ENCODE results near the gene MMS22L.

MMS22L gene

DNA sequence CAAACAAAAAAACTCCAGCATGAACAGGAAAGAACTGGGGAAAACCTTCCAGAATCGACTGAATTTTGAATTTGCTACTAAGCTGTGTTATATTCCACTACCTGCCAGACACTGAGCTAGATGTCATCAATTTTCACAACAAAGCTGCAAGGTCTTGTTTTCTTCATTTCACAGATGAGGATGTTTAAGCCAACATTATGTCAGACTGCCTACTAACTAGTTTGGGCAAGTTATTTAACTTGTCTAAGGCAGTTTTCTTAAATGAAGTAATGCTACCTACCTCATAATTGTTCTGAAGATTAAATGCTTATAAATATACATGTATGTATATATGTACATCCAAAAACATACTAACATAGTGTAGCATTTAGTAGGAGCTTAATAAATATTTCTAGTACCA lies 144.4 kb downstream of the MMS22L start:
- DNase-seq (ENCODE audit: low spot score) = no peak

DNA sequence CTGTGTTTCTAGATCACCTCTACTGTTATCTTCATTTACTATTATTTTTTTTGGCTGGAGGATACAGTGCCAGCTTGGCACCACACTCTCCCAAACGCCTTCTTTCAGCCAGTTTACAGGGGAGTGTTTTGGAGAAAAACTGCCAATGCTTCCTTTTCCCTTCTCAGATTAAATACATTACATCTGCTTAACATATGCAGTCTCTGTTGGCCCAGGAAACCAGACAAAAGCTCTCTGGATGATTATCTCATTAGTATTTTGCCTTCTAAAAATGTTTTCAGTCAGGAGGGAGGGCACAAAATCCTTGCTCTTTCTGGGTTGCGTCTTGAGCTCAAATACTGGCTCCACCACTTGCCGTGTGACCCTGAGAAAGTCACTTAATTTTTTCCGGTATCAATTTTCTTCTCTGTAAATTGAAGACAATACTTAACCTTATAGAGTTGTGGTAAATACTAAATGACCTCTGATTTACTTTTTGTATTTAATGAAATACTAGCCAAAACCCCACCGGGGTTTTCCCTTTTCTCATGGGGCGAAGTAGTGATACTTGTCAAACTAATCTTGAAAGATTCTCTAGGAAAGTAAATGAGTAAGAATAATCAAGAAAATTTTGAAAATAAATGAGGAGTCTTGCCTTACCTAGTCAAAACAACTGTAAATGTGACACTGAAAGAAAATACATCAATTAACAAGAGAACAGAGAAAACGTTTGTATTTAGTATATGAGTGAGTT lies 146.2 kb downstream of the MMS22L start:
- no peak for DNase-seq (ENCODE audit: low spot score)

GRCh38 chr6:97133067-97133466 lies 149.9 kb downstream of the MMS22L start:
- no peak for DNase-seq (ENCODE audit: low spot score)

GRCh38 chr6:97129106-97129505 lies 153.9 kb downstream of the MMS22L start:
- no peak for DNase-seq (ENCODE audit: low spot score)

- no peak for DNase-seq (ENCODE audit: low spot score)
Observed at GRCh38 chr6:97128507-97128906, 154.5 kb downstream of the MMS22L start.

- DNase-seq (ENCODE audit: low spot score) = no peak
Observed at GRCh38 chr6:97123652-97124051, 159.4 kb downstream of the MMS22L start.

GRCh38 chr6:97123112-97123511 lies 159.9 kb downstream of the MMS22L start:
- no peak for DNase-seq (ENCODE audit: low spot score)

DNA sequence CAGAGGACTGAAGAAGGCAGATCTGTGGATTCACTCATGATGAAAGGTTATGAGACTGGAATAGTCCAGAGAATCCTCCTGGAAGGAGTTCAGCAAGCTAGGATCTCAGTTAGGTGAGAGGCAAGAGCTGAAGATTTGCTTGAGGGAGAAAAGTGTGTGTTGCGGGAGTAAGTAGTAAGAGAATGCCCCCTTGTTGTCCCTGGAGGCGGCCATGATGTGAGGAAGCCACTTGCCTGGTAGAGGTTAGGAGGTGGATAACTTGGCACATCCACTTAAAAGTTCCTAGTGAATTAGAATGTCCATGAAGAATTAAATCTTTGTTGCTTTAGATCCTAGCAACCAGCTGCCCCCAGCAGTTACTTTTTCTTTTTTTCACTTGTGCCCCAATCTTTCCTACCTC lies 162.5 kb downstream of the MMS22L start:
- no peak for DNase-seq (ENCODE audit: low spot score)

DNA sequence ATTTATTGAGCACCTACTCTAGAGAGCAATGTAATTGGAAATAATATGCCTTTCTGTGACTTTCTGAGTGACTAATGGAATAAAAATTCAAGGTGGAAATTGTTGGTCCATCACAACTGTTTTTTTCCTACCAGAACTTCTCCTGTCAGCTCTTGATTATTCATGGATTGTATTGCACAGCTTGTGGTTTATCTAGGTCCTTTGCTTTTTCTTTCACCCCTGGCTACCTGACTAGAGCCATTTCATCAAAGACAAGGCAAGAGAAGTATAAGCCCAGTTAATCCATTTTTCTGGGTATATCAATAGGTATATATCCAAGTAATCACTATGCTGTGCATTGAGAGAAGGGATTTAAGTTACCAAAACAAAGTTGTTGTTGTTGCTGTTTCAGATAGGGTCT lies 168.4 kb downstream of the MMS22L start:
- no peak for DNase-seq (ENCODE audit: low spot score)

- no peak for DNase-seq (ENCODE audit: low spot score)
Observed at GRCh38 chr6:97113170-97113569, 169.8 kb downstream of the MMS22L start.

DNA sequence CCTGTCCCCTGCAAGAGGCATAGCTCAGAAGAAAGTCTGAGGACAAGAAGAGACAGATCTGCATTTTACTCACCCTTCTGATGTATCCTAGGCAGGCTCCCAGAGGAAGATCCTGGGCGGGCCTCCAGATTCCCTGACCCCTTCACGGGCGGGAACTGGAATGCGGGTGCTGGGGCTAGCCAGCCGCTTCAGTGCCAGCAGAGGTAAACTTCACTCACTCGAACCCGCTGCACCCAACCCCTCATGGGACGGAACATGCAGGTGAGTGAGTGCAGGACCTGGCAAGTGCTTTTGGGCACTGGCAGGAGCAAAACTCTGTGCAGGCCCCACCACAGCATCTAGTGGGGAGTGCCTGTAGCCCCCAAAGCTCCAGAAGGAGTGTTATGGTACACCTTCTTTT lies 171.8 kb downstream of the MMS22L start:
- DNase-seq (ENCODE audit: low spot score) = no peak

GRCh38 chr6:97110626-97111025 lies 172.4 kb downstream of the MMS22L start:
- no peak for DNase-seq (ENCODE audit: low spot score)

GRCh38 chr6:97110149-97110548 lies 172.9 kb downstream of the MMS22L start:
- DNase-seq (ENCODE audit: low spot score) = no peak

GRCh38 chr6:97109444-97109843 lies 173.6 kb downstream of the MMS22L start:
- DNase-seq (ENCODE audit: low spot score) = no peak

DNA sequence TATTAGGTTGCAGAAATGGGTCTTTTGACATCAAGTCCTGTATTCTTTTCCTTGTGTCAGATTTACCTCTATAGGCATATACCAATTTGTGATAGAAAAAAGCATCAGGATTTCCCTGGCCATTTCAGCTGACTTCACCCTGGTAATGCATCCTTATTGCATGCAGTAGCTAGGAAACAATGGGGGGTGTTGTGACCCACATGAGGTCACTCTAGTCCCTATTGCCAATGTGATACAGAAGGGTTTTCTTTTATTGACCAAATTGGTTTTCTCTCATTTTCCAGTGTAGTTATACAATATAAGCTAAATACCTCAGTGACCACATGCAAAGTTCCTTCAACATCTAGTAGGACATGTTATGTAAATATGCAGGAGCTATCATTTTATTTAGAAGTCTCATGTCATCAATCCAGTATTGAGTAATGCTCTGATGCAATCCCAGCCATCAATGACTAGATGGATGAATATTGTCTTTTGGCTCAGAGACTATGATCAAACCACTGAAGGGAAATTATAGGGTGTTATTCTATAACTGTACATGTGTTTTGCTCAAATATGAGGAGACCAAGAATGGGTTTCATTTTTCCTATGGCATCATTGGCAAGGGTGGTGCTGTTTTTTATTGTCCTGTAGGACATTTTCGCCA lies 180.7 kb downstream of the MMS22L start:
- DNase-seq (ENCODE audit: low spot score) = no peak

DNA sequence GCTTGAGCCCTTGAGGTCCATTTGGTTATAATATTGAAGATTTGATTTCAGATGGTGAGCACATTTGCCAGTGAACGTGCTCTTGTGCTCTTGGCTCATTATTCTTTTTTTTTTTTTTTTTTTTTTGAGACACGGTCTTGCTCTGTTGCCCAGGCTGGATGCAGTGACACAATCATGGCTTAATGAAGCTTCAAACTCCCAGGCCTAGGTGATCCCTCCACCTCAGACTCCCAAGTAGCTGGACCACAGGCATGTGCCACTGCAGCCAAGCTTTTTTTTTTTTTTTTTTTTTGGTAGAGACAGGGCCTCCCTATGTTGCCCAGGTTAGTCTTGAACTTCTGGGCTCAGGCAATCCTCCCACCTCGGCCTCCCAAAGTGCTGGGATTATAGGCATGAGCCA lies 182.3 kb downstream of the MMS22L start:
- no peak for DNase-seq (ENCODE audit: low spot score)

DNA sequence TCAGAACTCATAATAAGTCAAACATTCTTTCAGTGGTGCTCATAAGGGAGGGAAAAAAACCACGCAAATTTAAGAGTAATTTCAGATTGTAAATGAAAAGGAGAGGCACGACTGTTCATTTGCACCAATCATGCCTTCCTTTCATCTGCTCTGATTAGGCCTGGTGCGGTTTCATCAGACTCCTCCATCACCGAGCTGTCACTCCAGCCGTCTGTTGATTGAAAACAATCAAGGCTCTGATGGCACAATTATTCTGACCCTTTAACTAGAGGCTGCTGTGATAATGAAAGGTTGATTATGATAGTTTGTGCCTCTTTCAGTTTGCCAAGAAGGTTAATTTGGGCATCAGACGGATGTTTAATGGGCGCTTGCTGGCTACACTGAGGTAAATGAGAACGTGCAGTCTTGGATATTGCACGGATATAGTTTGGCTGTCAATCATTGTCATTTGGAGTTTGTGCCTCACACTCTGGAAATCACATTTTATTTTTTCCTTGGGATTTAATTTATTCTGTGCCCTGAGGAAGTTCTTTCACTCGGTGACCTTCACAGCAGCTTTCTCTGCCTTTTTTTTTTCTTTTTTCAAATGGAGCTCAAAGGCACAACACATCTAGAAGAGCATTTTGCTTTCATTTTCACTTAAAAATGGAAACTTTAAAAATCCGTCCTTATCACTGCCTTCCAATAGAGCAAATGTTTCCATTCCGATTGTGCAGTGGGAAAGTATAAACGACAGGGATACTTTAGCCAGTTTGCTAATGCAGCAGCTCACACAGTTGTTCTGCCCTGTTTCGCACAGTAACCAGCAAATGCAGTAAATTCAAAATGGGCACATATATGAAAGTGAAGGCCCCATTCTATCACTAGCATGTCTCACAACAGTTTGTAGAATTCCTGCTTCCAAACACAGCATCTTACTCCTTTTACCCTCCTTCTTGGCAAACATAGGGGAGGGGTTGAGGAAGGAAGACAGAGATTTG lies 185.7 kb downstream of the MMS22L start:
- no peak for DNase-seq (ENCODE audit: low spot score)

GRCh38 chr6:97095311-97095850 lies 187.6 kb downstream of the MMS22L start:
- no peak for DNase-seq (ENCODE audit: low spot score)

- DNase-seq (ENCODE audit: low spot score) = no peak
Observed at GRCh38 chr6:97094376-97094775, 188.6 kb downstream of the MMS22L start.

GRCh38 chr6:97092673-97093305 lies 190.2 kb downstream of the MMS22L start:
- no peak for DNase-seq (ENCODE audit: low spot score)

Data from AG20443 (cell line).